Adrenal gland (tissue), 5 donors: ENCODE measurements around the gene KLHL11.

Source experiments
- POLR2A ChIP-seq, 2 donors: fragments of 450-650 bp; IDR thresholded peaks; one replicate each; pipeline ENCODE4 v1.6.1; 2017; ENCODE audit warnings: antibody characterized with exemption in 2 of 2, mild to moderate bottlenecking in 2 of 2, moderate library complexity in 1 of 2
- TF ChIP-seq, protein P1 (sequence below), 6 experiments: fragments of 450-650 bp in 4 of 6; fragments of 200-600 bp in 2 of 6; sonication (generic) in 1 of 6; IDR thresholded peaks; 1 replicate in 5 of 6; 2 replicates in 1 of 6; pipeline versions ENCODE4 v1.5.1 to v1.8.0; 2016 to 2021; ENCODE audit warnings: antibody characterized with exemption in 6 of 6, mild to moderate bottlenecking in 2 of 6, moderate library complexity in 1 of 6
- donor health status: DM: no; HTN: no; CAD: no.

DNA sequence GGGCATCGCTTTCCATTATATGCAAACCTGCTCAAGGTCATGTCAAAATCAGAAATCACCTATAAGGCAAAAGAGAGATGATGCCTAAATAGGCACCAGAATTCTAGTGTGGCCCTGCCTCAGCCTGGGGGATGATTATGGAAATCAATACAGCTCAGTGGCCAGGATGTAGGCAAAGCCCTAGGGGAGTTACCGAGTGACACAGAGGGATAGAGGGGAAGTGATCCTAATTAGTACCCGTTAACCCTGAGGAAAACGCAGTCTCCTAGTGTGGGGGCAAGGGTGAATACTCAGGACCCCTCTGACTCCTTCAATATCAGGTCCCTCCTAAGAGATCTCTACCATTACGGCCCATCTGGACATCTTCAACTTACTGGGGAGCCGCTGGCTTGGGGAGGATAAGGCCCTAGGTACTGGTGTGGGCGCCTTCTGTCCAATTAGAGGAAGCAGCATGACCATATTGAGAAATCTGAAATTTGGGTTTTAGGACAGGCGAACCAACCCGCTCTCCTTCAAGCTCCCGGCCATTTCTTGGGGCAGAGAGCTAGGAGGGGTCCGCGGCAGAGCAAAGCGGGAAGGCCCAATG lies 29.9 kb downstream of the KLHL11 start:
- TF ChIP-seq, protein P1, sequence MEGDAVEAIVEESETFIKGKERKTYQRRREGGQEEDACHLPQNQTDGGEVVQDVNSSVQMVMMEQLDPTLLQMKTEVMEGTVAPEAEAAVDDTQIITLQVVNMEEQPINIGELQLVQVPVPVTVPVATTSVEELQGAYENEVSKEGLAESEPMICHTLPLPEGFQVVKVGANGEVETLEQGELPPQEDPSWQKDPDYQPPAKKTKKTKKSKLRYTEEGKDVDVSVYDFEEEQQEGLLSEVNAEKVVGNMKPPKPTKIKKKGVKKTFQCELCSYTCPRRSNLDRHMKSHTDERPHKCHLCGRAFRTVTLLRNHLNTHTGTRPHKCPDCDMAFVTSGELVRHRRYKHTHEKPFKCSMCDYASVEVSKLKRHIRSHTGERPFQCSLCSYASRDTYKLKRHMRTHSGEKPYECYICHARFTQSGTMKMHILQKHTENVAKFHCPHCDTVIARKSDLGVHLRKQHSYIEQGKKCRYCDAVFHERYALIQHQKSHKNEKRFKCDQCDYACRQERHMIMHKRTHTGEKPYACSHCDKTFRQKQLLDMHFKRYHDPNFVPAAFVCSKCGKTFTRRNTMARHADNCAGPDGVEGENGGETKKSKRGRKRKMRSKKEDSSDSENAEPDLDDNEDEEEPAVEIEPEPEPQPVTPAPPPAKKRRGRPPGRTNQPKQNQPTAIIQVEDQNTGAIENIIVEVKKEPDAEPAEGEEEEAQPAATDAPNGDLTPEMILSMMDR (IDR thresholded peaks at IDR 0.05), result no peak
- no peak for TF ChIP-seq POLR2A (IDR thresholded peaks at IDR 0.05)
